Caco-2 (cell line): ENCODE data around the gene PLA2G2C. TPM values are rescaled to one million over a fixed set of nuclear protein-coding genes. Genes with fewer than 3 reads are reported as not detected.

Experiments
- BruUV-seq: library from RNA; stranded (reverse); fragments of 400-500 nt; replicated peaks from 2 replicates; lab custom pipeline; 2021; lab: Mats Ljungman, UMichigan
- CTCF ChIA-PET: fragments of 300-600 bp; sonication (Branson Sonifier 250); formaldehyde crosslinking; loops from one replicate; lab custom pipeline; 2022; ENCODE audit warnings: antibody characterized with exemption; lab: Charles Lee
- POLR2A ChIA-PET: fragments of 300-600 bp; sonication (Branson Sonifier 250); formaldehyde crosslinking; loops from one replicate; lab custom pipeline; 2022; ENCODE audit warnings: antibody characterized with exemption; lab: Charles Lee
- DNase-seq, 2 experiments: peaks; one replicate each; pipeline versions ENCODE4 v3.0.0 to v3.0.0-alpha.2; 2020 to 2022
- H3K27me3 ChIP-seq: replicated peaks from 2 replicates; pipeline ENCODE4 v1.6.0; 2011; ENCODE audit warnings: low read length; ENCODE audit not compliant: control insufficient read depth, insufficient read depth
- H3K36me3 ChIP-seq: 2 replicates; pipeline ENCODE4 v1.5.1; 2011; ENCODE audit warnings: low read length; ENCODE audit not compliant: control insufficient read depth, insufficient read depth
- H3K4me1 ChIP-seq: fragments of 250-450 bp; sonication (Bioruptor Pico); 2 replicates; pipeline ENCODE4 v1.5.1; 2020; ENCODE audit warnings: mild to moderate bottlenecking
- H3K4me3 ChIP-seq: 2 replicates; pipeline ENCODE4 v1.5.1; 2011; ENCODE audit warnings: low read depth, mild to moderate bottlenecking, control low read depth, low read length
- H3K9me3 ChIP-seq: fragments of 250-450 bp; sonication (Bioruptor Pico); 2 replicates; pipeline ENCODE4 v1.5.1; 2020; ENCODE audit warnings: mild to moderate bottlenecking, moderate library complexity
- H3K27ac Mint-ChIP-seq: one replicate; pipeline ENCODE4 v1.8.0; 2022; ENCODE audit warnings: mixed read lengths; ENCODE audit not compliant: unreplicated experiment
- H3K27me3 Mint-ChIP-seq: one replicate; pipeline ENCODE4 v1.8.0; 2022; ENCODE audit warnings: mixed read lengths; ENCODE audit not compliant: insufficient read depth, unreplicated experiment
- H3K36me3 Mint-ChIP-seq: one replicate; pipeline ENCODE4 v1.8.0; 2022; ENCODE audit warnings: mild to moderate bottlenecking, mixed read lengths; ENCODE audit not compliant: insufficient read depth, unreplicated experiment
- H3K4me1 Mint-ChIP-seq: one replicate; pipeline ENCODE4 v1.8.0; 2022; ENCODE audit warnings: low read depth, mixed read lengths; ENCODE audit not compliant: unreplicated experiment
- H3K4me3 Mint-ChIP-seq: one replicate; pipeline ENCODE4 v1.8.0; 2022; ENCODE audit warnings: mild to moderate bottlenecking, moderate library complexity, mixed read lengths; ENCODE audit not compliant: unreplicated experiment
- H3K9me3 Mint-ChIP-seq: one replicate; pipeline ENCODE4 v1.8.0; 2022; ENCODE audit warnings: mixed read lengths; ENCODE audit not compliant: unreplicated experiment
- CTCF ChIP-seq, 2 experiments: fragments of 200-600 bp in 1 of 2; IDR thresholded peaks; 1 replicate in 1 of 2; 2 replicates in 1 of 2; pipeline versions ENCODE4 v1.5.1 to v1.8.0; 2011 to 2022; ENCODE audit warnings: antibody characterized with exemption in 1 of 2, control low read depth in 1 of 2, inconsistent platforms in 1 of 2, low read depth in 1 of 2, low read length in 1 of 2, mild to moderate bottlenecking in 1 of 2, moderate library complexity in 1 of 2; ENCODE audit not compliant: insufficient read depth in 1 of 2, severe bottlenecking in 1 of 2, unreplicated experiment in 1 of 2
- intact Hi-C: fragments of 100-400 bp; cut with micrococcal nuclease; formaldehyde crosslinking; loops from one replicate; pipeline ENCODE4 v1.10.0; 2022; ENCODE audit not compliant: unreplicated experiment
- total RNA-seq: library from RNA; stranded (reverse); gene quantifications from 2 replicates; pipeline ENCODE4 v1.2.3, GENCODE V29; 2022

Gene PLA2G2C
- total RNA-seq, 1 experiment from 2014 or later = not detected

DNA sequence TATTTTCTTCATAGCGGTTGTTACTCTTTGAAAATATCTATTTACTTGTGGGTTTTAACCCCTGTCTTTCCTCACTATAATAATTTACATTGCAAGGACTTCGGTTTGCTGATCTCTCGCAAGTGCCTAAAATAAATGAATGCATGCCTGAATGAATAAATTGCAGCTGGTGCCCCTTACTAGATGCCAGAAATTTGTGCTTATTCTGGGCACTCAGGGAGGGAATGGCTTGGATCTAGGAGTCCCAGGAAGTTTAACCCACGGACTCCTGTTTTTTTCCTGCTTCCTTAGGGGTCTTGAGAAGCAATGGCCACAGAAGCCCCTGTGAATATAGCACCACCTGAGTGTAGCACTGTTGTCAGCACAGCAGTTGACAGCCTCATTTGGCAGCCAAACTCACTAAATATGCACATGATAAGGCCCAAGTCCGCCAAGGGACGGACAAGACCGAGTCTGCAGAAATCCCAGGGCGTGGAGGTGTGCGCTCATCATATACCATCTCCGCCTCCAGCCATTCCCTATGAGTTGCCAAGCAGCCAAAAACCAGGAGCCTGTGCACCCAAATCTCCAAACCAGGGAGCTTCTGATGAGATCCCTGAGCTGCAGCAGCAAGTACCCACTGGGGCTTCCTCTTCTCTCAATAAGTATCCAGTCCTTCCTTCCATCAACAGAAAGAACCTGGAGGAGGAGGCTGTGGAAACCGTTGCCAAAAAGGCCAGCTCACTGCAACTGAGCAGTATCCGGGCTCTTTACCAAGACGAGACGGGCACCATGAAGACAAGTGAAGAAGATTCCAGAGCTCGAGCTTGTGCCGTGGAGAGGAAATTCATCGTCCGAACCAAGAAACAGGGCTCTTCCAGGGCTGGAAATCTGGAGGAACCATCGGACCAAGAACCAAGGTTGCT, 4.2 kb upstream of the PLA2G2C start:
- Histone ChIP-seq H3K4me1 (no peaks in the 10 kb centered on the region), H3K36me3 (no peaks in the 10 kb centered on the region), H3K9me3 (no peaks in the 10 kb centered on the region), H3K27me3 (no peaks in the 10 kb centered on the region), H3K4me3 (no peak overlapping the region)
- no peak overlapping the region for H3K27ac Mint-ChIP-seq
- CTCF ChIA-PET = no interaction called here
- BruUV-seq = no TSS peak
- peaks cover 12% of the 10 kb centered on the region for H3K27me3 Mint-ChIP-seq
- no peak for DNase-seq
- intact Hi-C loops = no loop called here
- H3K9me3 Mint-ChIP-seq = no peaks in the 10 kb centered on the region
- TF ChIP-seq CTCF (IDR thresholded peaks at IDR 0.05; ENCODE audit: insufficient read depth in 1 of 2, low read depth in 1 of 2, low read length in 1 of 2, severe bottlenecking in 1 of 2, unreplicated experiment in 1 of 2) = no peak
- no peaks in the 10 kb centered on the region for H3K4me1 Mint-ChIP-seq
- POLR2A ChIA-PET = no interaction called here
- no peak overlapping the region for H3K4me3 Mint-ChIP-seq
- H3K36me3 Mint-ChIP-seq = no peaks in the 10 kb centered on the region

DNA sequence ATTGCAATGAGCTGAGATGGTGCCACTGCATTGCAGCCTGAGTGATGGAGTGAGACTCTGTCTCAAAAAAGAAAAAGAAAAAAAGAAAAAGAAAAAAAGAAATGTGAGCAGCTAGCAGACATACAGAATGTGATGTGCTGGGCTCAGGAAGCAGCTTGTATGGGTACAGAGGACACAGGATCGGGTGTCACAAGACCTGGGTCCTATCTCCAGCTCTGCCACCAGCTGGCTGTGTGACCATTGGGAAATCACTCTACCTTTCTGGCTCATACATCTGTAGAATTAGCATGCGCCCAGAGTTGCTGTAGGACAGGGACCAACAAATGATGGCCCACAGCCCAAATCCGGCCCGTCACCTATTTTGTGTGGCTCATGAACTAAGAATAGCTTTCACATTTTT, 3.3 kb upstream of the PLA2G2C start:
- H3K27me3 ChIP-seq = no peaks in the 10 kb centered on the region
- H3K9me3 ChIP-seq = no peaks in the 10 kb centered on the region
- Mint-ChIP-seq H3K9me3 (no peaks in the 10 kb centered on the region), H3K4me1 (no peaks in the 10 kb centered on the region), H3K36me3 (no peaks in the 10 kb centered on the region), H3K27me3 (peaks cover 9% of the 10 kb centered on the region), H3K4me3 (no peak overlapping the region), H3K27ac (no peak overlapping the region)
- no peak for TF ChIP-seq CTCF (IDR thresholded peaks at IDR 0.05; ENCODE audit: insufficient read depth in 1 of 2, low read depth in 1 of 2, low read length in 1 of 2, severe bottlenecking in 1 of 2, unreplicated experiment in 1 of 2)
- H3K36me3 ChIP-seq = no peaks in the 10 kb centered on the region
- H3K4me1 ChIP-seq = no peaks in the 10 kb centered on the region
- ChIA-PET CTCF (no interaction called here), POLR2A (no interaction called here)
- no peak for DNase-seq
- intact Hi-C loops = no loop called here
- no peak overlapping the region for H3K4me3 ChIP-seq
- BruUV-seq = no TSS peak

- BruUV-seq = no TSS peak
- Histone ChIP-seq H3K27me3 (no peaks in the 10 kb centered on the region), H3K9me3 (no peaks in the 10 kb centered on the region), H3K4me1 (no peaks in the 10 kb centered on the region), H3K36me3 (no peaks in the 10 kb centered on the region), H3K4me3 (no peak overlapping the region)
- ChIA-PET CTCF (no interaction called here), POLR2A (no interaction called here)
- H3K27ac Mint-ChIP-seq = no peak overlapping the region
- no peak for TF ChIP-seq CTCF (IDR thresholded peaks at IDR 0.05; ENCODE audit: insufficient read depth in 1 of 2, low read depth in 1 of 2, low read length in 1 of 2, severe bottlenecking in 1 of 2, unreplicated experiment in 1 of 2)
- no peaks in the 10 kb centered on the region for H3K9me3 Mint-ChIP-seq
- H3K27me3 Mint-ChIP-seq = peaks cover 9% of the 10 kb centered on the region
- H3K36me3 Mint-ChIP-seq = no peaks in the 10 kb centered on the region
- intact Hi-C loops = no loop called here
- no peaks in the 10 kb centered on the region for H3K4me1 Mint-ChIP-seq
- no peak overlapping the region for H3K4me3 Mint-ChIP-seq
- no peak for DNase-seq
Measured at GRCh38 chr1:20188455-20188817, 2.1 kb upstream of the PLA2G2C start.
